HEK293 (cell line): ENCODE data around the gene CCDC28B.

Experiments used
- CTCF ChIA-PET: fragments of 350-600 bp; formaldehyde crosslinking; extraction: SDS; loops from one replicate; lab custom pipeline; 2021; ENCODE audit warnings: antibody characterized with exemption; lab: Yijun Ruan, JAX
- POLR2A ChIA-PET: fragments of 300-600 bp; formaldehyde crosslinking; extraction: SDS; loops from one replicate; lab custom pipeline; 2020; ENCODE audit warnings: antibody characterized with exemption, inconsistent platforms; lab: Yijun Ruan, JAX
- H3K27ac ChIP-seq: fragments of 200-500 bp; sonication (Bioruptor generic); 2 replicates; pipeline ENCODE4 v1.5.1; 2014; ENCODE audit warnings: low read depth, low read length, control low read depth, inconsistent platforms; ENCODE audit errors: extremely low read depth
- H3K36me3 ChIP-seq, 2 experiments: fragments of 200-500 bp in 1 of 2; sonication (Bioruptor generic) in 1 of 2; 1 replicate in 1 of 2; 2 replicates in 1 of 2; pipeline ENCODE4 v1.5.1; 2014 to 2017; ENCODE audit warnings: inconsistent platforms in 2 of 2, low read length in 2 of 2; ENCODE audit not compliant: control insufficient read depth in 2 of 2, insufficient read depth in 1 of 2
- H3K4me1 ChIP-seq: fragments of 200-500 bp; sonication (Bioruptor generic); 2 replicates; pipeline ENCODE4 v1.5.1; 2014; ENCODE audit warnings: mild to moderate bottlenecking, low read length, inconsistent platforms; ENCODE audit not compliant: control insufficient read depth, insufficient read depth
- H3K4me3 ChIP-seq: 2 replicates; pipeline ENCODE4 v1.5.1; 2011; ENCODE audit warnings: low read depth, mild to moderate bottlenecking, control low read depth, low read length, moderate library complexity
- H3K9me3 ChIP-seq: fragments of 200-500 bp; sonication (Bioruptor generic); 2 replicates; pipeline ENCODE4 v1.5.1; 2014; ENCODE audit warnings: low read depth, low read length, inconsistent platforms; ENCODE audit not compliant: control insufficient read depth, insufficient read depth
- GLIS2 ChIP-seq: fragments of 450-650 bp; formaldehyde crosslinking; IDR thresholded peaks from 2 replicates; pipeline ENCODE4 v1.5.1; 2016; ENCODE audit warnings: missing biosample characterization, missing genetic modification characterization
- KLF16 ChIP-seq: fragments of 450-650 bp; formaldehyde crosslinking; IDR thresholded peaks from 2 replicates; pipeline ENCODE4 v1.5.1; 2017; ENCODE audit warnings: missing biosample characterization, missing genetic modification characterization
- MZF1 ChIP-seq: fragments of 450-650 bp; formaldehyde crosslinking; IDR thresholded peaks from 2 replicates; pipeline ENCODE4 v1.5.1; 2017; ENCODE audit warnings: missing biosample characterization, missing genetic modification characterization, borderline replicate concordance
- TCF7L2 ChIP-seq: IDR thresholded peaks from 2 replicates; pipeline ENCODE4 v1.6.1; 2011; ENCODE audit warnings: low read depth, mild to moderate bottlenecking, inconsistent platforms, low read length, moderate library complexity, borderline replicate concordance
- YY2 ChIP-seq: fragments of 450-650 bp; formaldehyde crosslinking; IDR thresholded peaks from 2 replicates; pipeline ENCODE4 v1.5.1; 2016; ENCODE audit warnings: missing biosample characterization, missing genetic modification characterization
- ZBTB17 ChIP-seq: fragments of 450-650 bp; formaldehyde crosslinking; IDR thresholded peaks from 2 replicates; pipeline ENCODE4 v1.5.1; 2016; ENCODE audit warnings: missing biosample characterization, missing genetic modification characterization
- ZBTB21 ChIP-seq: fragments of 450-650 bp; formaldehyde crosslinking; IDR thresholded peaks from 2 replicates; pipeline ENCODE4 v1.5.1; 2017; ENCODE audit warnings: missing biosample characterization, missing genetic modification characterization
- ZEB2 ChIP-seq: fragments of 450-650 bp; formaldehyde crosslinking; IDR thresholded peaks from 2 replicates; pipeline ENCODE4 v1.5.1; 2016; ENCODE audit warnings: missing biosample characterization, missing genetic modification characterization
- ZFP69B ChIP-seq: fragments of 450-650 bp; formaldehyde crosslinking; IDR thresholded peaks from 2 replicates; pipeline ENCODE4 v1.5.1; 2016; ENCODE audit warnings: missing biosample characterization, missing genetic modification characterization
- ZNF132 ChIP-seq: fragments of 450-650 bp; formaldehyde crosslinking; IDR thresholded peaks from 2 replicates; pipeline ENCODE4 v1.5.1; 2017; ENCODE audit warnings: missing biosample characterization, missing genetic modification characterization, borderline replicate concordance
- ZNF184 ChIP-seq: fragments of 450-650 bp; IDR thresholded peaks from 2 replicates; pipeline ENCODE4 v1.5.1; 2018; ENCODE audit warnings: missing biosample characterization, mild to moderate bottlenecking, missing genetic modification characterization
- ZNF292 ChIP-seq: fragments of 450-650 bp; formaldehyde crosslinking; IDR thresholded peaks from 2 replicates; pipeline ENCODE4 v1.5.1; 2016; ENCODE audit warnings: low read depth, missing biosample characterization, missing genetic modification characterization, borderline replicate concordance
- ZNF48 ChIP-seq: fragments of 450-650 bp; formaldehyde crosslinking; IDR thresholded peaks from 2 replicates; pipeline ENCODE4 v1.5.1; 2016; ENCODE audit warnings: missing biosample characterization, missing genetic modification characterization
- ZNF529 ChIP-seq: fragments of 450-650 bp; formaldehyde crosslinking; IDR thresholded peaks from 2 replicates; pipeline ENCODE4 v1.5.1; 2017; ENCODE audit warnings: missing genetic modification characterization, missing biosample characterization; ENCODE audit not compliant: insufficient replicate concordance
- ZNF629 ChIP-seq: fragments of 450-650 bp; formaldehyde crosslinking; IDR thresholded peaks from 2 replicates; pipeline ENCODE4 v1.5.1; 2017; ENCODE audit warnings: missing biosample characterization, missing genetic modification characterization
- ZNF664 ChIP-seq: fragments of 450-650 bp; formaldehyde crosslinking; IDR thresholded peaks from 2 replicates; pipeline ENCODE4 v1.5.1; 2016; ENCODE audit warnings: missing biosample characterization, missing genetic modification characterization
- ZNF76 ChIP-seq: fragments of 450-650 bp; formaldehyde crosslinking; IDR thresholded peaks from 2 replicates; pipeline ENCODE4; 2016; ENCODE audit warnings: low read depth, missing biosample characterization, missing genetic modification characterization, borderline replicate concordance
- TF ChIP-seq, protein P1 (sequence below): fragments of 450-650 bp; formaldehyde crosslinking; IDR thresholded peaks from 2 replicates; pipeline ENCODE4 v1.5.1; 2016; ENCODE audit warnings: missing biosample characterization, missing genetic modification characterization
- TF ChIP-seq, protein P2 (sequence below): fragments of 450-650 bp; formaldehyde crosslinking; optimal IDR thresholded peaks from 2 replicates; pipeline ENCODE3; 2016; ENCODE audit warnings: missing biosample characterization, mild to moderate bottlenecking, missing genetic modification characterization
- TF ChIP-seq, protein P3 (sequence below): fragments of 450-650 bp; formaldehyde crosslinking; IDR thresholded peaks from 2 replicates; pipeline ENCODE4 v1.5.1; 2017; ENCODE audit warnings: missing biosample characterization, missing genetic modification characterization
- TF ChIP-seq, protein P4 (sequence below): fragments of 450-650 bp; formaldehyde crosslinking; IDR thresholded peaks from 2 replicates; pipeline ENCODE4 v1.5.1; 2016; ENCODE audit warnings: missing biosample characterization, missing genetic modification characterization
- TF ChIP-seq, protein P5 (sequence below): fragments of 450-650 bp; formaldehyde crosslinking; IDR thresholded peaks from 2 replicates; pipeline ENCODE4 v1.5.1; 2016; ENCODE audit warnings: missing biosample characterization, missing genetic modification characterization, low read depth
- TF ChIP-seq, protein P6 (sequence below): fragments of 450-650 bp; formaldehyde crosslinking; IDR thresholded peaks from 2 replicates; pipeline ENCODE4 v1.5.0; 2017; ENCODE audit warnings: missing biosample characterization, missing genetic modification characterization, borderline replicate concordance

Gene CCDC28B

DNA sequence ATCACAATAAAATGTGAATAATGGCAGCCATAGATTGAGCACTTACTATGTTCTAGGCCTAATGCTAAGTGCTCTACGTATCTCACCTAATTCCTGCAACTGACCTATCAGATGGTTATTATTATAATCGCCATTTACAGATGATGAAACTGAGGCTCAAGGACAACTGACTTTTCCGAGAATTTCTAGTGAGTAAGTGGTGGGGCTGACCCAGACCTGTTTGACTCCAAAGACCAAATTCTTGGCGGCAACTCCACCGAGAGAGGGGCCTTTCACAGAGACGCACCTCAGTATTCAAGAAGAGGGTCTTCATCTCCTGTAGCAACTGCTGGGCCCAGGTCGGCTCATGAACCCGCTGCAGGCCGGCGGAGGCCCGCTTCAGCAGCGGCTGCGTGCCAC lies 21.2 kb downstream of the CCDC28B start:
- POLR2A ChIA-PET: interaction anchor here (1.2 kb wide), 1 partner anchor 9 kb away, joined by 3 read pairs; no protein-coding TSS in a partner anchor
- H3K36me3 ChIP-seq: peaks cover 15 to 70% of the 10 kb centered on the region in 2 experiments; a peak in 2 of 3 replicates
- CTCF ChIA-PET: interaction anchor here (0.6 to 2.0 kb wide), 2 partner anchors 11 to 26 kb away, joined by 4 to 7 read pairs; no protein-coding TSS in a partner anchor
- H3K27ac ChIP-seq: peak overlapping the region; percentile 34; the same call in 1 of the 2 replicates
- peaks cover 2% of the 10 kb centered on the region; the same call in 1 of the 2 replicates for H3K4me1 ChIP-seq
- H3K4me3 ChIP-seq: peak overlapping the region; percentile 83
- TF ChIP-seq ZFP69B (tag by site-specific recombination): 0 out of 2 replicates have a peak, but pooled peaks have one; percentile 13
- TF ChIP-seq, protein P1, sequence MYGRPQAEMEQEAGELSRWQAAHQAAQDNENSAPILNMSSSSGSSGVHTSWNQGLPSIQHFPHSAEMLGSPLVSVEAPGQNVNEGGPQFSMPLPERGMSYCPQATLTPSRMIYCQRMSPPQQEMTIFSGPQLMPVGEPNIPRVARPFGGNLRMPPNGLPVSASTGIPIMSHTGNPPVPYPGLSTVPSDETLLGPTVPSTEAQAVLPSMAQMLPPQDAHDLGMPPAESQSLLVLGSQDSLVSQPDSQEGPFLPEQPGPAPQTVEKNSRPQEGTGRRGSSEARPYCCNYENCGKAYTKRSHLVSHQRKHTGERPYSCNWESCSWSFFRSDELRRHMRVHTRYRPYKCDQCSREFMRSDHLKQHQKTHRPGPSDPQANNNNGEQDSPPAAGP: 0 out of 2 replicates have a peak, but pooled peaks have one; percentile 9
- TF ChIP-seq ZNF664 (tag by site-specific recombination): peak; percentile 99
- no peak for TF ChIP-seq MZF1 (tag by site-specific recombination)
- TF ChIP-seq, protein P2, sequence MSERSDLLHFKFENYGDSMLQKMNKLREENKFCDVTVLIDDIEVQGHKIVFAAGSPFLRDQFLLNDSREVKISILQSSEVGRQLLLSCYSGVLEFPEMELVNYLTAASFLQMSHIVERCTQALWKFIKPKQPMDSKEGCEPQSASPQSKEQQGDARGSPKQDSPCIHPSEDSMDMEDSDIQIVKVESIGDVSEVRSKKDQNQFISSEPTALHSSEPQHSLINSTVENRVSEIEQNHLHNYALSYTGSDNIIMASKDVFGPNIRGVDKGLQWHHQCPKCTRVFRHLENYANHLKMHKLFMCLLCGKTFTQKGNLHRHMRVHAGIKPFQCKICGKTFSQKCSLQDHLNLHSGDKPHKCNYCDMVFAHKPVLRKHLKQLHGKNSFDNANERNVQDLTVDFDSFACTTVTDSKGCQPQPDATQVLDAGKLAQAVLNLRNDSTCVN: peak; percentile 36
- TF ChIP-seq, protein P3, sequence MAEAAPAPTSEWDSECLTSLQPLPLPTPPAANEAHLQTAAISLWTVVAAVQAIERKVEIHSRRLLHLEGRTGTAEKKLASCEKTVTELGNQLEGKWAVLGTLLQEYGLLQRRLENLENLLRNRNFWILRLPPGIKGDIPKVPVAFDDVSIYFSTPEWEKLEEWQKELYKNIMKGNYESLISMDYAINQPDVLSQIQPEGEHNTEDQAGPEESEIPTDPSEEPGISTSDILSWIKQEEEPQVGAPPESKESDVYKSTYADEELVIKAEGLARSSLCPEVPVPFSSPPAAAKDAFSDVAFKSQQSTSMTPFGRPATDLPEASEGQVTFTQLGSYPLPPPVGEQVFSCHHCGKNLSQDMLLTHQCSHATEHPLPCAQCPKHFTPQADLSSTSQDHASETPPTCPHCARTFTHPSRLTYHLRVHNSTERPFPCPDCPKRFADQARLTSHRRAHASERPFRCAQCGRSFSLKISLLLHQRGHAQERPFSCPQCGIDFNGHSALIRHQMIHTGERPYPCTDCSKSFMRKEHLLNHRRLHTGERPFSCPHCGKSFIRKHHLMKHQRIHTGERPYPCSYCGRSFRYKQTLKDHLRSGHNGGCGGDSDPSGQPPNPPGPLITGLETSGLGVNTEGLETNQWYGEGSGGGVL (tag by site-specific recombination): no peak
- TF ChIP-seq GLIS2 (tag by site-specific recombination): peak; percentile 53; the same call in 1 of the 2 replicates
- no peak for TF ChIP-seq ZNF292 (tag by site-specific recombination)
- no peak for TF ChIP-seq ZNF629 (tag by site-specific recombination)
- no peak for TF ChIP-seq ZNF184 (tag by site-specific recombination)
- H3K9me3 ChIP-seq: no peaks in the 10 kb centered on the region

DNA sequence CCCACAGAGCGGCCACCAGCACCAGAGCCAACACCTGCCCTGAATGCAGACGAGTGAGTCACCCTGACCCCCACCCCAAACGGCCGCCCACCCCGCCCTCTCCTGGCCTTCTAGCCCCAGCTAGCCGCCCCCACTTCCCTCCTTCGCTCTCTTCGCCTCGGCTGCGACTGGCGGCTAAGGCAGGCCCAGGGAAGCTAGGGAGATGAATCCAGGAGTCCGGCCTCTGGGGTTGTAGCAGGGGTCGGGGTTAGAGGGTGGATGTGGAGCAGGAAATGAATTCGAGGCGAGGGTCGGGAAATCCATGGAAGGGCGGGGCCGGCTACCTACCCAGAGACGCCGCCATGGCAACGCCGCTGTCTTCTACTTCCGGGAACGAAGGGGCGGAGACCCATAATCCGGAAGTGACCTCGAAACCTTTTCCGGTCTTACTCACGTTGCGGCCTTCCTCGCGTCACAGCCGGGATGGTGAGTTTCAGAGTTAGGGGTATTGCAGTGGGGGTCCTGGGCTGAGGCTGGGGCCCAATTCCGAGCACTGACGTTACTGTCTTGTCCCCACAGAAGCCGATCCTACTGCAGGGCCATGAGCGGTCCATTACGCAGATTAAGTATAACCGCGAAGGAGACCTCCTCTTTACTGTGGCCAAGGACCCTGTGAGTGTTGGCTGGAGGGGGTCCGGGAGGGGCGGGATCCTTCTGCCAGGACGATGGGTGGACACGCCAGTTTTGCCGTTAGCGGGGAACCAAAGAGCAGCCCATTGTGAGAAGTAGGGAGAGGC lies 21.8 kb downstream of the CCDC28B start, which contains the start of the genes EIF3I and TMEM234:
Gene EIF3I, plus strand, starts transcription at position 428 of the 776 bp plus-strand sequence. Its CDS starts 35 bp downstream, at position 463.
Gene TMEM234, minus strand, starts transcription at position 374 of the 776 bp plus-strand sequence. Its CDS starts 31 bp downstream, at position 343.
- Histone ChIP-seq H3K9me3 (no peaks in the 10 kb centered on the region), H3K27ac (peak within 1 kb of the TSS; percentile 53), H3K4me3 (peak within 1 kb of the TSS; percentile 83), H3K36me3 (peaks cover 20 to 70% of the 10 kb centered on the region in 2 experiments; a peak in 2 of 3 replicates), H3K4me1 (peaks cover 2% of the 10 kb centered on the region; the same call in 1 of the 2 replicates)
- POLR2A ChIA-PET: interaction anchor here (0.6 kb wide), 1 partner anchor 67 kb away, joined by 8 read pairs; no protein-coding TSS in a partner anchor
- CTCF ChIA-PET: interaction anchor here (2.0 kb wide), 1 partner anchor 26 kb away, joined by 7 read pairs; no protein-coding TSS in a partner anchor
- no peak for TF ChIP-seq ZNF529
- TF ChIP-seq YY2 (tag by site-specific recombination): peak; percentile 49; the same call in 1 of the 2 replicates
- TF ChIP-seq ZNF76: peak; percentile 66; the same call in 1 of the 2 replicates
- TF ChIP-seq ZNF132 (tag by site-specific recombination): no peak
- TF ChIP-seq, protein P4, sequence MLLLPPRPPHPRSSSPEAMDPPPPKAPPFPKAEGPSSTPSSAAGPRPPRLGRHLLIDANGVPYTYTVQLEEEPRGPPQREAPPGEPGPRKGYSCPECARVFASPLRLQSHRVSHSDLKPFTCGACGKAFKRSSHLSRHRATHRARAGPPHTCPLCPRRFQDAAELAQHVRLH (tag by site-specific recombination): peak; percentile 88
- TF ChIP-seq, protein P5, sequence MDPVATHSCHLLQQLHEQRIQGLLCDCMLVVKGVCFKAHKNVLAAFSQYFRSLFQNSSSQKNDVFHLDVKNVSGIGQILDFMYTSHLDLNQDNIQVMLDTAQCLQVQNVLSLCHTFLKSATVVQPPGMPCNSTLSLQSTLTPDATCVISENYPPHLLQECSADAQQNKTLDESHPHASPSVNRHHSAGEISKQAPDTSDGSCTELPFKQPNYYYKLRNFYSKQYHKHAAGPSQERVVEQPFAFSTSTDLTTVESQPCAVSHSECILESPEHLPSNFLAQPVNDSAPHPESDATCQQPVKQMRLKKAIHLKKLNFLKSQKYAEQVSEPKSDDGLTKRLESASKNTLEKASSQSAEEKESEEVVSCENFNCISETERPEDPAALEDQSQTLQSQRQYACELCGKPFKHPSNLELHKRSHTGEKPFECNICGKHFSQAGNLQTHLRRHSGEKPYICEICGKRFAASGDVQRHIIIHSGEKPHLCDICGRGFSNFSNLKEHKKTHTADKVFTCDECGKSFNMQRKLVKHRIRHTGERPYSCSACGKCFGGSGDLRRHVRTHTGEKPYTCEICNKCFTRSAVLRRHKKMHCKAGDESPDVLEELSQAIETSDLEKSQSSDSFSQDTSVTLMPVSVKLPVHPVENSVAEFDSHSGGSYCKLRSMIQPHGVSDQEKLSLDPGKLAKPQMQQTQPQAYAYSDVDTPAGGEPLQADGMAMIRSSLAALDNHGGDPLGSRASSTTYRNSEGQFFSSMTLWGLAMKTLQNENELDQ: no peak
- 0 out of 2 replicates have a peak, but pooled peaks have one; percentile 40 for TF ChIP-seq KLF16 (tag by site-specific recombination)
- TF ChIP-seq, protein P6, sequence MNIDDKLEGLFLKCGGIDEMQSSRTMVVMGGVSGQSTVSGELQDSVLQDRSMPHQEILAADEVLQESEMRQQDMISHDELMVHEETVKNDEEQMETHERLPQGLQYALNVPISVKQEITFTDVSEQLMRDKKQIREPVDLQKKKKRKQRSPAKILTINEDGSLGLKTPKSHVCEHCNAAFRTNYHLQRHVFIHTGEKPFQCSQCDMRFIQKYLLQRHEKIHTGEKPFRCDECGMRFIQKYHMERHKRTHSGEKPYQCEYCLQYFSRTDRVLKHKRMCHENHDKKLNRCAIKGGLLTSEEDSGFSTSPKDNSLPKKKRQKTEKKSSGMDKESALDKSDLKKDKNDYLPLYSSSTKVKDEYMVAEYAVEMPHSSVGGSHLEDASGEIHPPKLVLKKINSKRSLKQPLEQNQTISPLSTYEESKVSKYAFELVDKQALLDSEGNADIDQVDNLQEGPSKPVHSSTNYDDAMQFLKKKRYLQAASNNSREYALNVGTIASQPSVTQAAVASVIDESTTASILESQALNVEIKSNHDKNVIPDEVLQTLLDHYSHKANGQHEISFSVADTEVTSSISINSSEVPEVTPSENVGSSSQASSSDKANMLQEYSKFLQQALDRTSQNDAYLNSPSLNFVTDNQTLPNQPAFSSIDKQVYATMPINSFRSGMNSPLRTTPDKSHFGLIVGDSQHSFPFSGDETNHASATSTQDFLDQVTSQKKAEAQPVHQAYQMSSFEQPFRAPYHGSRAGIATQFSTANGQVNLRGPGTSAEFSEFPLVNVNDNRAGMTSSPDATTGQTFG (tag by site-specific recombination): no peak
- TF ChIP-seq ZBTB21 (tag by site-specific recombination): peak; percentile 90
- TF ChIP-seq ZNF48 (tag by site-specific recombination): no peak
- TF ChIP-seq ZBTB17 (tag by site-specific recombination): 0 out of 2 replicates have a peak, but pooled peaks have one; percentile 28
- no peak; the same call in 1 of the 2 replicates for TF ChIP-seq ZEB2 (tag by site-specific recombination)
- no peak for TF ChIP-seq TCF7L2
